Measurements from ENCODE around the gene PLRG1. TPM values are rescaled to one million over a fixed set of nuclear protein-coding genes. Genes with fewer than 3 reads are reported as not detected.

Gene PLRG1
- total RNA-seq, 2 experiments from 2014 or later, result 77.5 to 79.5 TPM

- POLR2A ChIA-PET, result no interaction called here
- no peak overlapping the region for H3K4me3 Mint-ChIP-seq
- no peak overlapping the region for H3K27ac Mint-ChIP-seq
- no peaks in the 10 kb centered on the region for H3K9me3 Mint-ChIP-seq
- H3K27me3 Mint-ChIP-seq, result peaks cover 11% of the 10 kb centered on the region
- CTCF ChIA-PET, result interaction anchor here (1.1 kb wide), 1 partner anchor 33 kb away, joined by 3 read pairs; no protein-coding TSS in a partner anchor
- H3K36me3 Mint-ChIP-seq (ENCODE audit: low read depth), result no peaks in the 10 kb centered on the region
- no peaks in the 10 kb centered on the region for H3K4me1 Mint-ChIP-seq
- no peak for DNase-seq
These were observed 35.3 kb upstream of the PLRG1 start for GRCh38 chr4:154585369-154586018.

- Mint-ChIP-seq H3K9me3 (no peaks in the 10 kb centered on the region), H3K4me3 (no peak overlapping the region), H3K27me3 (peaks cover 8% of the 10 kb centered on the region), H3K36me3 (ENCODE audit: low read depth) (no peaks in the 10 kb centered on the region), H3K27ac (no peak overlapping the region), H3K4me1 (no peaks in the 10 kb centered on the region)
- DNase-seq, result no peak
- POLR2A ChIA-PET, result no interaction called here
- CTCF ChIA-PET, result interaction anchor here (1.0 kb wide), 1 partner anchor 25 kb away, joined by 3 read pairs; no protein-coding TSS in a partner anchor
These were observed 34.1 kb upstream of the PLRG1 start for GRCh38 chr4:154584259-154584658.

GRCh38 chr4:154583677-154584076 lies 33.5 kb upstream of the PLRG1 start:
- Mint-ChIP-seq H3K27me3 (peaks cover 12% of the 10 kb centered on the region), H3K9me3 (no peaks in the 10 kb centered on the region), H3K4me3 (no peak overlapping the region), H3K36me3 (ENCODE audit: low read depth) (no peaks in the 10 kb centered on the region), H3K27ac (no peak overlapping the region), H3K4me1 (no peaks in the 10 kb centered on the region)
- ChIA-PET CTCF (interaction anchor here (1.0 kb wide), 1 partner anchor 24 kb away, joined by 3 read pairs; no protein-coding TSS in a partner anchor), POLR2A (no interaction called here)
- no peak for DNase-seq

GRCh38 chr4:154583230-154583629 lies 33.0 kb upstream of the PLRG1 start:
- Mint-ChIP-seq H3K4me1 (no peaks in the 10 kb centered on the region), H3K27ac (no peak overlapping the region), H3K36me3 (ENCODE audit: low read depth) (no peaks in the 10 kb centered on the region), H3K9me3 (no peaks in the 10 kb centered on the region), H3K27me3 (peaks cover 12% of the 10 kb centered on the region), H3K4me3 (no peak overlapping the region)
- ChIA-PET CTCF (interaction anchor here (1.0 kb wide), 1 partner anchor 24 kb away, joined by 3 read pairs; no protein-coding TSS in a partner anchor), POLR2A (no interaction called here)
- DNase-seq, result no peak

- H3K27me3 Mint-ChIP-seq, result peaks cover 12% of the 10 kb centered on the region
- no peaks in the 10 kb centered on the region for H3K4me1 Mint-ChIP-seq
- H3K9me3 Mint-ChIP-seq, result no peaks in the 10 kb centered on the region
- ChIA-PET CTCF (no interaction called here), POLR2A (no interaction called here)
- no peak overlapping the region for H3K27ac Mint-ChIP-seq
- H3K36me3 Mint-ChIP-seq (ENCODE audit: low read depth), result no peaks in the 10 kb centered on the region
- H3K4me3 Mint-ChIP-seq, result no peak overlapping the region
- DNase-seq, result no peak
These were observed 32.5 kb upstream of the PLRG1 start for GRCh38 chr4:154582723-154583122.

GRCh38 chr4:154579927-154580326 lies 29.7 kb upstream of the PLRG1 start:
- peaks cover 9% of the 10 kb centered on the region for H3K27me3 Mint-ChIP-seq
- no peaks in the 10 kb centered on the region for H3K36me3 Mint-ChIP-seq (ENCODE audit: low read depth)
- no peak overlapping the region for H3K4me3 Mint-ChIP-seq
- CTCF ChIA-PET, result no interaction called here
- POLR2A ChIA-PET, result no interaction called here
- DNase-seq, result no peak
- no peaks in the 10 kb centered on the region for H3K9me3 Mint-ChIP-seq
- H3K4me1 Mint-ChIP-seq, result no peaks in the 10 kb centered on the region
- no peak overlapping the region for H3K27ac Mint-ChIP-seq

GRCh38 chr4:154578919-154579318 lies 28.7 kb upstream of the PLRG1 start:
- POLR2A ChIA-PET, result no interaction called here
- CTCF ChIA-PET, result no interaction called here
- peaks cover 9% of the 10 kb centered on the region for H3K27me3 Mint-ChIP-seq
- H3K27ac Mint-ChIP-seq, result no peak overlapping the region
- H3K9me3 Mint-ChIP-seq, result no peaks in the 10 kb centered on the region
- no peaks in the 10 kb centered on the region for H3K4me1 Mint-ChIP-seq
- DNase-seq, result no peak
- H3K36me3 Mint-ChIP-seq (ENCODE audit: low read depth), result no peaks in the 10 kb centered on the region
- no peak overlapping the region for H3K4me3 Mint-ChIP-seq

GRCh38 chr4:154577324-154577723 lies 27.1 kb upstream of the PLRG1 start:
- H3K4me1 Mint-ChIP-seq, result no peaks in the 10 kb centered on the region

GRCh38 chr4:154574311-154574710 lies 24.1 kb upstream of the PLRG1 start:
- H3K4me3 Mint-ChIP-seq, result no peak overlapping the region
- ChIA-PET POLR2A (no interaction called here), CTCF (interaction anchor here (1.2 kb wide), 1 partner anchor 22 kb away, joined by 3 read pairs; no protein-coding TSS in a partner anchor)
- H3K27ac Mint-ChIP-seq, result no peak overlapping the region
- H3K36me3 Mint-ChIP-seq (ENCODE audit: low read depth), result no peaks in the 10 kb centered on the region
- H3K9me3 Mint-ChIP-seq, result no peaks in the 10 kb centered on the region
- peaks cover 9% of the 10 kb centered on the region for H3K27me3 Mint-ChIP-seq
- DNase-seq, result no peak
- no peaks in the 10 kb centered on the region for H3K4me1 Mint-ChIP-seq

More at GRCh38 chr4:154577324-154577723, 27.1 kb upstream of the PLRG1 start:
- Mint-ChIP-seq H3K36me3 (ENCODE audit: low read depth) (no peaks in the 10 kb centered on the region), H3K27ac (no peak overlapping the region), H3K9me3 (no peaks in the 10 kb centered on the region), H3K4me3 (no peak overlapping the region), H3K27me3 (peaks cover 9% of the 10 kb centered on the region)
- POLR2A ChIA-PET, result no interaction called here
- DNase-seq, result no peak
- CTCF ChIA-PET, result no interaction called here

- ChIA-PET CTCF (interaction anchor here (1.2 kb wide), 1 partner anchor 21 kb away, joined by 3 read pairs; no protein-coding TSS in a partner anchor), POLR2A (interaction anchor here (1.0 kb wide), 1 partner anchor 22 kb away, joined by 3 read pairs; no protein-coding TSS in a partner anchor)
- no peaks in the 10 kb centered on the region for H3K4me1 Mint-ChIP-seq
- H3K27me3 Mint-ChIP-seq, result peaks cover 5% of the 10 kb centered on the region
- no peak overlapping the region for H3K4me3 Mint-ChIP-seq
- no peak overlapping the region for H3K27ac Mint-ChIP-seq
- H3K9me3 Mint-ChIP-seq, result no peaks in the 10 kb centered on the region
- H3K36me3 Mint-ChIP-seq (ENCODE audit: low read depth), result no peaks in the 10 kb centered on the region
- DNase-seq, result no peak
These were observed 23.1 kb upstream of the PLRG1 start for GRCh38 chr4:154573190-154573870.

- CTCF ChIA-PET, result interaction anchor here (0.6 to 1.5 kb wide), 2 partner anchors 10 to 845 kb away, joined by 3 to 4 read pairs; no protein-coding TSS in a partner anchor
- no peak overlapping the region for H3K4me3 Mint-ChIP-seq
These were observed 19.4 kb upstream of the PLRG1 start for GRCh38 chr4:154569584-154569983.

GRCh38 chr4:154569028-154569427 lies 18.8 kb upstream of the PLRG1 start:
- Mint-ChIP-seq H3K4me3 (no peak overlapping the region), H3K36me3 (ENCODE audit: low read depth) (no peaks in the 10 kb centered on the region), H3K4me1 (no peaks in the 10 kb centered on the region), H3K27ac (no peak overlapping the region), H3K27me3 (peaks cover 5% of the 10 kb centered on the region), H3K9me3 (no peaks in the 10 kb centered on the region)
- POLR2A ChIA-PET, result no interaction called here
- no peak for DNase-seq
- CTCF ChIA-PET, result interaction anchor here (1.5 kb wide), 1 partner anchor 10 kb away, joined by 4 read pairs; no protein-coding TSS in a partner anchor

More at GRCh38 chr4:154569584-154569983, 19.4 kb upstream of the PLRG1 start:
- DNase-seq, result no peak
- no peaks in the 10 kb centered on the region for H3K4me1 Mint-ChIP-seq
- peaks cover 5% of the 10 kb centered on the region for H3K27me3 Mint-ChIP-seq
- POLR2A ChIA-PET, result no interaction called here
- no peak overlapping the region for H3K27ac Mint-ChIP-seq
- no peaks in the 10 kb centered on the region for H3K36me3 Mint-ChIP-seq (ENCODE audit: low read depth)
- no peaks in the 10 kb centered on the region for H3K9me3 Mint-ChIP-seq

GRCh38 chr4:154566639-154567204 lies 16.5 kb upstream of the PLRG1 start:
- no peaks in the 10 kb centered on the region for H3K36me3 Mint-ChIP-seq (ENCODE audit: low read depth)
- H3K4me1 Mint-ChIP-seq, result no peaks in the 10 kb centered on the region
- H3K4me3 Mint-ChIP-seq, result no peak overlapping the region
- peaks cover 9% of the 10 kb centered on the region for H3K27me3 Mint-ChIP-seq
- ChIA-PET CTCF (interaction anchor here (1.7 kb wide), 1 partner anchor 52 kb away, joined by 6 read pairs; no protein-coding TSS in a partner anchor), POLR2A (no interaction called here)
- no peaks in the 10 kb centered on the region for H3K9me3 Mint-ChIP-seq
- no peak for DNase-seq
- H3K27ac Mint-ChIP-seq, result no peak overlapping the region
